HG03159 (cell line): Measurements from ENCODE around the gene UIMC1.
"Not testable (repeated sequence)": the region's sequence is repeated elsewhere in the genome, so short reads cannot be mapped to it uniquely, and the experiment has no call there.

Experiments used
- ATAC-seq: cut with Tn5 transposase; IDR thresholded peaks from one replicate; pipeline ENCODE4 v1.9.1; 2021; ENCODE audit warnings: mild to moderate bottlenecking, moderate library complexity; ENCODE audit not compliant: unreplicated experiment

Gene UIMC1

GRCh38 chr5:176873011-176873410, 133.6 kb downstream of the UIMC1 start:
- ATAC-seq: not testable (repeated sequence)

- not testable (repeated sequence) for ATAC-seq
Observed at GRCh38 chr5:176872586-176872985, 134.0 kb downstream of the UIMC1 start.

- not testable (repeated sequence) for ATAC-seq
Observed at GRCh38 chr5:176870644-176871043, 135.9 kb downstream of the UIMC1 start.

- no peak for ATAC-seq
Observed at GRCh38 chr5:176870110-176870591, 136.4 kb downstream of the UIMC1 start.

- ATAC-seq: no peak
Observed at GRCh38 chr5:176869501-176870109, 137.0 kb downstream of the UIMC1 start.

- ATAC-seq: no peak
Observed at GRCh38 chr5:176868731-176869130, 137.8 kb downstream of the UIMC1 start.

- no peak for ATAC-seq
Observed at GRCh38 chr5:176868126-176868525, 138.5 kb downstream of the UIMC1 start.

GRCh38 chr5:176866707-176867310, 139.8 kb downstream of the UIMC1 start:
- no peak for ATAC-seq

GRCh38 chr5:176865964-176866363, 140.6 kb downstream of the UIMC1 start:
- ATAC-seq: no peak

GRCh38 chr5:176864755-176865154, 141.8 kb downstream of the UIMC1 start:
- ATAC-seq: no peak

- no peak for ATAC-seq
Observed at GRCh38 chr5:176863765-176864098, 142.8 kb downstream of the UIMC1 start.

GRCh38 chr5:176863041-176863764, 143.4 kb downstream of the UIMC1 start:
- no peak for ATAC-seq

- ATAC-seq: no peak
Observed at GRCh38 chr5:176862330-176862995, 144.1 kb downstream of the UIMC1 start.

GRCh38 chr5:176861276-176861675, 145.3 kb downstream of the UIMC1 start:
- no peak for ATAC-seq

GRCh38 chr5:176860381-176860780, 146.2 kb downstream of the UIMC1 start:
- ATAC-seq: no peak

GRCh38 chr5:176859916-176860315, 146.7 kb downstream of the UIMC1 start:
- ATAC-seq: no peak

- no peak for ATAC-seq
Observed at GRCh38 chr5:176857894-176858273, 148.7 kb downstream of the UIMC1 start.

GRCh38 chr5:176857216-176857893, 149.2 kb downstream of the UIMC1 start:
- no peak for ATAC-seq

GRCh38 chr5:176856746-176857145, 149.8 kb downstream of the UIMC1 start:
- ATAC-seq: no peak

- no peak for ATAC-seq
Observed at GRCh38 chr5:176855598-176855997, 151.0 kb downstream of the UIMC1 start.
